ENCODE results near the gene DAAM2.

DAAM2 gene

DNA sequence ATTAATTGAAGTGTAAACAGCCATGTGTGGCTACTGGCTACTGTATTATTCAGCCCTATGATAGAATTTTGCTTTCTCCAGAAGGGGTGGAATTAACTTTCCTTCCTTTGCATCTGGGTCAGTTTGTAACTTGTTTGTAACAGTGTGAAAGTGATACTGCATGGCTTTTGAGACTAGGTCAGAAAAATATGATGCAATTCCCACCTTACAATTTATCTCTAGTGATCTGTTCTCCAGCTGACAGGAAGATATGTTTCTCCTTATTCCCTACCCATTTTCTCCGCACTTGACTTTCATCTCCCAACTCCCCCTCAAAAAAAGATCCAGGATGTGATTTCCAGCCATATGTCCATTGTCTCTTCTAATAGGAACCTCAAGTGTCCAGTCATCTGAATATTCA, 144.7 kb downstream of the DAAM2 start:
- DNase-seq, result no peak

- no peak for DNase-seq
Observed at GRCh38 chr6:39937686-39938333, 145.6 kb downstream of the DAAM2 start.

- no peak for DNase-seq
Observed at GRCh38 chr6:39938773-39939654, 146.8 kb downstream of the DAAM2 start.

DNA sequence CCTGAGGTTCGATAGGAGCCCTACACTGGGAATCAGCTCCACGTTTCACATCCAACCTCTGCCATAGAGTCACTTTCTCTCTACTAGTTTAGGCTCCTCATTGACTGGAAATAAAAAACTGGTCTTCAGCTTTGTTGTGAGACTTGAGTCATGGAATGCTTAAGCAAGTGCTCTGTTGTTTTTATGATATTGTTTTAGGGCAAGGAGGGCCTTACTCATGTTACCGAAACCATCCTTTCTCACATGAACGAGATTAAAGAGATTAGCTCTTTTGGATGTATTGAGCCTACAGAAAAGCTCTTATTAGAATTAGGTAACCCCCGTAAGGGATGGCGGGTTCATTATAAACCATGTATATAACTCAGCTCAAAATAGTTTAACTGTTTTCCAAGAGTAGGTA, 149.0 kb downstream of the DAAM2 start:
- DNase-seq, result no peak

- DNase-seq, result no peak
Observed at GRCh38 chr6:39941820-39942219, 149.6 kb downstream of the DAAM2 start.

- no peak for DNase-seq
Observed at GRCh38 chr6:39942903-39943580, 150.9 kb downstream of the DAAM2 start.

GRCh38 chr6:39945626-39946025, 153.4 kb downstream of the DAAM2 start:
- DNase-seq, result no peak

DNA sequence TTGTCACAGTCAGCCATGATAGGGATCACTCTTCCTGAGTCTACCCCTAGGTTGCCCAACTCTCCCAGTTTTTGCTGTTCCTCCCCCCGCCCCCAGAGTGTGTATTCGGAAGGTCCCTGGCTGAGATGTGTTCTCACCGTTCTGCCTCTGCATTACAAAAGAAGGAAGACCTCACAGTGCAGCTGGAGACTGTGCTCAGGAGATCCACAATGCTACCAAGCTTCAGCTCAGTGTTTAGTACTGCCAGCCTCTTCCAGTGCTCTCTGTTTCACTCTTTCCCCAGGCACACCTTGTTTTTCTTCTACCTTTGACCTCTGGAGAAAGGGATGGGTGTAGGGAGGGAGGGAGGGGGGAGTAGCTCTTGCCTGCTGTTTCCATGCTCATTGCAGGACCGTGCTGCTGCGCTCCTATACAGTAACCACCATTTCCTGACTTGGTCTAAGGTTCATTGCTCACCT, 155.5 kb downstream of the DAAM2 start:
- DNase-seq, result no peak

- no peak for DNase-seq
Observed at GRCh38 chr6:39948199-39948791, 156.1 kb downstream of the DAAM2 start.

DNA sequence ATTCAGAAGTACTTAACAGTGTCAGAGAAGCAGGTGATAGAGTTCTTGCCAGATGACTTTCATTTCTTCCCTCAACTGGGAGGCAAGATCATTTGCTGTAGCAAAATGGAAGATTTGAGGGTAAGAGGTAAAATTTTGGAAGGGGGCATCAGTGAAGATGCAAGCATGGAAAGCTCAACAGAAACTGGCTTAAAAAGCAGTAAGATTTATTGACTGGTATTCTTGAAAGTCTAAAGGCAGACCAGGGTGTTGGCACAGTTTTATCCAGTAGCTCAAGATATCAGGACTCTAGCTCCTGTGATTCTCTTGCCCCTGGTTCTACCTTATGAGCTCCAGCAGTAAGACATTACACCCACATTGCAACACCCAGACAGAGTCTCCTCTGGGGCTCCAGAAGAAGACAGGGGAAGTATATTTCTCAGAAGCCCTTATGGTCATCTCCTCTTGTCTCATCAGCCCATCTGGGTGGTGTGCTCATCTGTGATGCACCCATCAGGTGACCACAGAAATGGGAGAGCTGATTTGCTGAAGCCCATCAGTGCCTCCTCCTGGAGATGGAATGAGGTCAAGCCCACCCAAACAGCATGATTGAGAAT, 158.0 kb downstream of the DAAM2 start:
- DNase-seq, result no peak

DNA sequence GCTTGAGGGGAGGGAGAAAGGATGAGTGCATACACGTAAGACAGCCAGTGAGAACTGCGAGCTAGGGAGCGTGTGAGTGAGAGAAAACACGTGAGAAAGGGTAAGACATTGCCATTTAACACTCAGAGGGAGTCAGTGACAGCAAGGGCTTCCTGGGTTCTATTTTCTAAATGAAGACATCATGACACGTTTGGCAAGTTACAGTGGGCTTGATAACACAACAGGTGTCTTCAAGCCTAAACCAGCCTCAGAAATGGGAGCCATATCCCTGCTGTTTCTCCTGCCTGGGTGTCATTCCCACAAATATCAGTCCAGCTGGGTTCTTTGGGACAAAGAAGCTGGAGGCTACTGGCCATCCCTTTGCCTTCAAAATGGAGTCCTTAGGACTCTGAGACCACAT, 159.0 kb downstream of the DAAM2 start:
- no peak for DNase-seq

GRCh38 chr6:39951716-39952115, 159.5 kb downstream of the DAAM2 start:
- DNase-seq, result no peak

- DNase-seq, result no peak
Observed at GRCh38 chr6:39952167-39952566, 160.0 kb downstream of the DAAM2 start.

DNA sequence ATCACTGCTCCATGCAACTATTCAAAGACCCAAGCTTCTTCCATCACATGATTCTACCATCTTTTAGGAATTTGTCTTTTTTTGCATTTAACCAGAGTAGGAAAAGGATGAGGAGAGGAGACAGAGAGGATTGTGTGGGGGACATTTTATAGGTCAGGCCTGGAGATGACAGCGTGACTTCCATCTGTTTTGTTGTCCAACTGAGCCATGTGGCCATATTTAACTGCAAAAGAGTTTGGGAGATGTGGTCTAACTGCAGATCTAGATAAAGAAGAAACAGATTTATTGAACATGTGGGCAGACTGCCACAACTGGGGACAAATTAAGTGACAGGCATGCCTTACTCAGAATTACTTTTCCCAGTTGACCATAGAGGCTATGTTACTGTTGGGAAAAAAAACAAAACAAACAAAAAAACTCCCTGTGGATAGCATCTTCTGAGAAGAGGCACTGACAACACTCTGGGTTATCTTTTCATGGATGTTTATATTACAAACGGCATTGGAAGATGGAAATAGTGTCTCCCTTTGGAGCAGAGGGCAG, 161.0 kb downstream of the DAAM2 start:
- no peak for DNase-seq

All from activated T-cell treated with anti-CD3 and anti-CD28 coated beads for 4 hours (primary cell).